H1 (cell line): ENCODE measurements around the gene PARM1.

Source experiments
- CEBPB ChIP-seq: IDR thresholded peaks from 2 replicates; pipeline ENCODE4 v1.6.1; 2012; ENCODE audit warnings: low read depth, low read length
- CHD7 ChIP-seq: fragments of 300-600 bp; sonication (generic); IDR thresholded peaks from 2 replicates; pipeline ENCODE4 v1.7.1; 2012; ENCODE audit warnings: low read length, moderate library complexity, mild to moderate bottlenecking, inconsistent platforms; ENCODE audit not compliant: insufficient replicate concordance
- EZH2 ChIP-seq: fragments of 200-600 bp; sonication (generic); IDR thresholded peaks from 2 replicates; pipeline ENCODE4 v1.7.1; 2012; ENCODE audit warnings: low read depth, mild to moderate bottlenecking, moderate library complexity, low read length, inconsistent platforms; ENCODE audit not compliant: severe bottlenecking
- JUND ChIP-seq: IDR thresholded peaks from 2 replicates; pipeline ENCODE4 v1.6.1; 2011; ENCODE audit warnings: mild to moderate bottlenecking, improper control_type of control experiment, low read length
- POLR2A ChIP-seq, 2 experiments: IDR thresholded peaks; 1 replicate in 1 of 2; 2 replicates in 1 of 2; pipeline ENCODE4 v1.6.1; 2011; ENCODE audit warnings: low read depth in 2 of 2, low read length in 2 of 2, mild to moderate bottlenecking in 2 of 2; ENCODE audit errors: control extremely low read depth in 1 of 2
- RFX5 ChIP-seq: IDR thresholded peaks from 2 replicates; pipeline ENCODE4 v1.6.1; 2011; ENCODE audit warnings: low read depth, low read length, improper control_type of control experiment, borderline replicate concordance
- RXRA ChIP-seq: IDR thresholded peaks from 2 replicates; pipeline ENCODE4 v1.6.1; 2011; ENCODE audit warnings: low read depth, mild to moderate bottlenecking, low read length, moderate library complexity; ENCODE audit not compliant: insufficient read depth
- SP4 ChIP-seq: IDR thresholded peaks from 2 replicates; pipeline ENCODE4 v1.6.1; 2012; ENCODE audit warnings: low read length, inconsistent platforms
- TF ChIP-seq, protein P1 (sequence below), 3 experiments: IDR thresholded peaks; 1 replicate in 2 of 3; 2 replicates in 1 of 3; pipeline versions ENCODE4 v1.5.1 to v1.6.1; 2011; ENCODE audit warnings: low read length in 3 of 3, mild to moderate bottlenecking in 3 of 3, inconsistent platforms in 2 of 3, low read depth in 1 of 3, moderate library complexity in 1 of 3; ENCODE audit not compliant: insufficient read depth in 1 of 3; ENCODE audit errors: control extremely low read depth in 1 of 3
- TF ChIP-seq, protein P2 (sequence below): IDR thresholded peaks from 2 replicates; pipeline ENCODE4 v1.6.1; 2011; ENCODE audit warnings: low read length, improper control_type of control experiment

- TF ChIP-seq, protein P1, sequence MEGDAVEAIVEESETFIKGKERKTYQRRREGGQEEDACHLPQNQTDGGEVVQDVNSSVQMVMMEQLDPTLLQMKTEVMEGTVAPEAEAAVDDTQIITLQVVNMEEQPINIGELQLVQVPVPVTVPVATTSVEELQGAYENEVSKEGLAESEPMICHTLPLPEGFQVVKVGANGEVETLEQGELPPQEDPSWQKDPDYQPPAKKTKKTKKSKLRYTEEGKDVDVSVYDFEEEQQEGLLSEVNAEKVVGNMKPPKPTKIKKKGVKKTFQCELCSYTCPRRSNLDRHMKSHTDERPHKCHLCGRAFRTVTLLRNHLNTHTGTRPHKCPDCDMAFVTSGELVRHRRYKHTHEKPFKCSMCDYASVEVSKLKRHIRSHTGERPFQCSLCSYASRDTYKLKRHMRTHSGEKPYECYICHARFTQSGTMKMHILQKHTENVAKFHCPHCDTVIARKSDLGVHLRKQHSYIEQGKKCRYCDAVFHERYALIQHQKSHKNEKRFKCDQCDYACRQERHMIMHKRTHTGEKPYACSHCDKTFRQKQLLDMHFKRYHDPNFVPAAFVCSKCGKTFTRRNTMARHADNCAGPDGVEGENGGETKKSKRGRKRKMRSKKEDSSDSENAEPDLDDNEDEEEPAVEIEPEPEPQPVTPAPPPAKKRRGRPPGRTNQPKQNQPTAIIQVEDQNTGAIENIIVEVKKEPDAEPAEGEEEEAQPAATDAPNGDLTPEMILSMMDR (IDR thresholded peaks at IDR 0.05; ENCODE audit: control extremely low read depth in 1 of 3, insufficient read depth in 1 of 3, low read depth in 1 of 3, low read length in 3 of 3) = no peak
- TF ChIP-seq RFX5 = no peak
- no peak for TF ChIP-seq CHD7
- no peak for TF ChIP-seq EZH2
- TF ChIP-seq, protein P2, sequence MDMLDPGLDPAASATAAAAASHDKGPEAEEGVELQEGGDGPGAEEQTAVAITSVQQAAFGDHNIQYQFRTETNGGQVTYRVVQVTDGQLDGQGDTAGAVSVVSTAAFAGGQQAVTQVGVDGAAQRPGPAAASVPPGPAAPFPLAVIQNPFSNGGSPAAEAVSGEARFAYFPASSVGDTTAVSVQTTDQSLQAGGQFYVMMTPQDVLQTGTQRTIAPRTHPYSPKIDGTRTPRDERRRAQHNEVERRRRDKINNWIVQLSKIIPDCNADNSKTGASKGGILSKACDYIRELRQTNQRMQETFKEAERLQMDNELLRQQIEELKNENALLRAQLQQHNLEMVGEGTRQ = no peak
- TF ChIP-seq RXRA = no peak
- TF ChIP-seq CEBPB = no peak
- TF ChIP-seq SP4 = no peak
- no peak for TF ChIP-seq POLR2A (IDR thresholded peaks at IDR 0.05; ENCODE audit: control extremely low read depth in 1 of 2, low read depth in 2 of 2, low read length in 2 of 2)
- TF ChIP-seq JUND = no peak
Observed at GRCh38 chr4:75042601-75043208, 109.8 kb downstream of the PARM1 start.
